Neural progenitor cell (in vitro differentiated cells): Measurements from ENCODE around the gene MRPL21.

Source experiments
- CTCF ChIP-seq: fragments of 200-600 bp; sonication (generic); IDR thresholded peaks from 2 replicates; pipeline ENCODE4 v1.5.1; 2017; ENCODE audit warnings: antibody characterized with exemption, mild to moderate bottlenecking
- EZH2 ChIP-seq: fragments of 200-600 bp; sonication (generic); IDR thresholded peaks from 2 replicates; pipeline ENCODE4 v1.6.1; 2017; ENCODE audit warnings: antibody characterized with exemption, mild to moderate bottlenecking, moderate library complexity
- EZH2phosphoT487 ChIP-seq: fragments of 200-600 bp; sonication (generic); IDR thresholded peaks from 2 replicates; pipeline ENCODE4 v1.6.1; 2017; ENCODE audit warnings: antibody characterized with exemption

GRCh38 chr11:68852628-68853027, 51.0 kb downstream of the MRPL21 start:
- TF ChIP-seq CTCF (no peak), EZH2 (no peak), EZH2phosphoT487 (no peak)
